AG09309 (cell line): Measurements from ENCODE around the gene RPL19.

Source experiments
- DNase-seq: peaks from one replicate; pipeline ENCODE4 v3.0.0-alpha.2; 2010; ENCODE audit warnings: low read depth
- H3K4me3 ChIP-seq: 2 replicates; pipeline ENCODE4 v1.5.1; 2011; ENCODE audit warnings: mild to moderate bottlenecking, low read depth, low read length, moderate library complexity; ENCODE audit not compliant: control insufficient read depth
- CTCF ChIP-seq: IDR thresholded peaks from 2 replicates; pipeline ENCODE4 v1.5.1; 2011; ENCODE audit warnings: mild to moderate bottlenecking, low read depth, low read length, inconsistent platforms; ENCODE audit not compliant: insufficient read depth, control insufficient read depth; ENCODE audit errors: missing control alignments

Gene RPL19

GRCh38 chr17:39156491-39156890, 43.6 kb upstream of the RPL19 start:
- no peak for DNase-seq
- no peak overlapping the region for H3K4me3 ChIP-seq
- TF ChIP-seq CTCF: no peak

DNA sequence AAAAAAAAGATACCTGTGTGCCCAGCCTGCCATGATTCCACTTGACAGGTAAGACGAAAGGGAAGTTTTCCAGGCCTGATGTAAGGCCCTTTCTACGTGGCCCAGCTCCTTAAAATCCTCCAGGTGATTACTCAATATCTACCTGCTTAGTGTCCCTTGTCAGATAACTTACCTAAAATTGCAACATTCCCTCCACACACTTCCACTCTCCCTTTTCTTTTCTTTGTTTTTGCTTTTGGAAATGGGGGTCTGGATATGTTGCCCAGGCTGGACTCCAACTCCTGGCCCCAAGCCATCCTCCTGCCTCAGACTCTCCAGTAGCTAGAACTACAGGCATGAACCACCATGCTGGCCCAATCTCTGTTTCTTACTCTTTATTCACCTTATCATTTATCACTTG, 41.5 kb upstream of the RPL19 start:
- H3K4me3 ChIP-seq: no peak overlapping the region
- no peak for TF ChIP-seq CTCF
- DNase-seq: no peak

DNA sequence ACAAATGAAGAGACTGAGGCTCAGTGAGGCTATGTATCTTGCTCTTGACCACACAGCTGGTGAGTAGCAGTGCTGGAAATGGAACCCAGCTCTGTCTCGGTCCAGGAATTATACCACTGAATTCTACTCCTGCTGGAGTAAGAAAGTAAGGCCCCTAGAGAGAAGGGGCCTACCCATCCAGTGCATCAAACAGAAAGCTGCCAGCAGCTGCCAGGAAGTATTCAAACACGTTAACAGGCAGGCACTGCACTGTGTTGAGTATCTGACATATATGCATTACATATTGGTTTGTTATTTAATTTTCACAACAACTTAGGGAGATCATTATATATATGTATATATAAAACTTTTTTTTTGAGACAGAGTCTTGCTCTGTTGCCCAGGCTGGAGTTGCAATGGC, 38.1 kb upstream of the RPL19 start:
- DNase-seq: no peak
- TF ChIP-seq CTCF: no peak
- H3K4me3 ChIP-seq: no peak overlapping the region

- peak overlapping the region; percentile 52 for H3K4me3 ChIP-seq
- peak; percentile 92 for TF ChIP-seq CTCF
These were observed 35.4 kb upstream of the RPL19 start for GRCh38 chr17:39164675-39165143.

GRCh38 chr17:39165178-39165840, 34.8 kb upstream of the RPL19 start:
- H3K4me3 ChIP-seq: peak overlapping the region; percentile 52
- no peak for TF ChIP-seq CTCF
- DNase-seq: no peak

More at GRCh38 chr17:39164675-39165143, 35.4 kb upstream of the RPL19 start:
- DNase-seq: peak; percentile 72

- no peak for DNase-seq
- no peak for TF ChIP-seq CTCF
- peak within 1 kb of the TSS; percentile 52 for H3K4me3 ChIP-seq
These were observed 34.2 kb upstream of the RPL19 start, which contains the start of gene ARL5C for GRCh38 chr17:39165841-39166349. Gene ARL5C (minus strand): TSS chr17:39166161. CDS start chr17:39165760, 401 bp downstream.
